HG02870 (cell line): ENCODE results near the gene ENTPD8.

ENCODE experiments used
- ATAC-seq: cut with Tn5 transposase; IDR thresholded peaks from one replicate; pipeline ENCODE4 v1.9.1; 2021; ENCODE audit warnings: mild to moderate bottlenecking, moderate library complexity; ENCODE audit not compliant: unreplicated experiment

ENTPD8 gene

GRCh38 chr9:137433349-137433915 is 7.7 kb downstream of the ENTPD8 start:
- ATAC-seq = no peak

- ATAC-seq = no peak
These were observed 8.3 kb downstream of the ENTPD8 start for GRCh38 chr9:137432687-137433348.

GRCh38 chr9:137431416-137431931 is 9.7 kb downstream of the ENTPD8 start:
- no peak for ATAC-seq

- ATAC-seq = no peak
These were observed 10.3 kb downstream of the ENTPD8 start for GRCh38 chr9:137430723-137431415.

GRCh38 chr9:137429974-137430722 is 11.0 kb downstream of the ENTPD8 start:
- ATAC-seq = no peak

- no peak for ATAC-seq
These were observed 11.6 kb downstream of the ENTPD8 start for GRCh38 chr9:137429546-137429890.

GRCh38 chr9:137428841-137429545 is 12.2 kb downstream of the ENTPD8 start:
- no peak for ATAC-seq

- ATAC-seq = no peak
These were observed 12.9 kb downstream of the ENTPD8 start for GRCh38 chr9:137428311-137428630.

- no peak for ATAC-seq
These were observed 13.5 kb downstream of the ENTPD8 start for GRCh38 chr9:137427454-137428310.

- ATAC-seq = no peak
These were observed 15.0 kb downstream of the ENTPD8 start for GRCh38 chr9:137426018-137426681.

- peak; percentile 16 for ATAC-seq
These were observed 17.5 kb downstream of the ENTPD8 start for GRCh38 chr9:137423514-137424291.

GRCh38 chr9:137422604-137423513 is 18.3 kb downstream of the ENTPD8 start, which contains the start of the genes EXD3 and NOXA1:
Gene EXD3 (minus strand): TSS chr9:137423162. CDS start chr9:137395357, 27,805 bp downstream.
Gene NOXA1 (plus strand): TSS chr9:137423393. CDS start chr9:137423530, 137 bp downstream.
- ATAC-seq = peak; percentile 77

- no peak for ATAC-seq
These were observed 19.1 kb downstream of the ENTPD8 start for GRCh38 chr9:137421838-137422603.

- ATAC-seq = no peak
These were observed 23.8 kb downstream of the ENTPD8 start for GRCh38 chr9:137417161-137418021.

- no peak for ATAC-seq
These were observed 24.5 kb downstream of the ENTPD8 start for GRCh38 chr9:137416563-137417151.
